HEK293 (cell line): Measurements from ENCODE around the gene GLTPD2.

Source experiments
- CTCF ChIA-PET: fragments of 350-600 bp; formaldehyde crosslinking; extraction: SDS; loops from one replicate; lab custom pipeline; 2021; ENCODE audit warnings: antibody characterized with exemption; lab: Yijun Ruan, JAX
- POLR2A ChIA-PET: fragments of 300-600 bp; formaldehyde crosslinking; extraction: SDS; loops from one replicate; lab custom pipeline; 2020; ENCODE audit warnings: antibody characterized with exemption, inconsistent platforms; lab: Yijun Ruan, JAX
- H3K27ac ChIP-seq: fragments of 200-500 bp; sonication (Bioruptor generic); 2 replicates; pipeline ENCODE4 v1.5.1; 2014; ENCODE audit warnings: low read depth, low read length, control low read depth, inconsistent platforms; ENCODE audit errors: extremely low read depth
- H3K36me3 ChIP-seq, 2 experiments: fragments of 200-500 bp in 1 of 2; sonication (Bioruptor generic) in 1 of 2; 1 replicate in 1 of 2; 2 replicates in 1 of 2; pipeline ENCODE4 v1.5.1; 2014 to 2017; ENCODE audit warnings: inconsistent platforms in 2 of 2, low read length in 2 of 2; ENCODE audit not compliant: control insufficient read depth in 2 of 2, insufficient read depth in 1 of 2
- H3K4me1 ChIP-seq: fragments of 200-500 bp; sonication (Bioruptor generic); 2 replicates; pipeline ENCODE4 v1.5.1; 2014; ENCODE audit warnings: mild to moderate bottlenecking, low read length, inconsistent platforms; ENCODE audit not compliant: control insufficient read depth, insufficient read depth
- H3K4me3 ChIP-seq: 2 replicates; pipeline ENCODE4 v1.5.1; 2011; ENCODE audit warnings: low read depth, mild to moderate bottlenecking, control low read depth, low read length, moderate library complexity
- H3K9me3 ChIP-seq: fragments of 200-500 bp; sonication (Bioruptor generic); 2 replicates; pipeline ENCODE4 v1.5.1; 2014; ENCODE audit warnings: low read depth, low read length, inconsistent platforms; ENCODE audit not compliant: control insufficient read depth, insufficient read depth
- EGR2 ChIP-seq: fragments of 450-650 bp; formaldehyde crosslinking; IDR thresholded peaks from 2 replicates; pipeline ENCODE4 v1.5.1; 2016; ENCODE audit warnings: low read depth, missing biosample characterization, missing genetic modification characterization
- SP7 ChIP-seq: fragments of 450-650 bp; formaldehyde crosslinking; IDR thresholded peaks from 2 replicates; pipeline ENCODE4 v1.5.1; 2016; ENCODE audit warnings: missing biosample characterization, missing genetic modification characterization
- ZBTB20 ChIP-seq: fragments of 450-650 bp; formaldehyde crosslinking; IDR thresholded peaks from 2 replicates; pipeline ENCODE4 v1.5.1; 2016; ENCODE audit warnings: missing biosample characterization, missing genetic modification characterization
- ZBTB21 ChIP-seq: fragments of 450-650 bp; formaldehyde crosslinking; IDR thresholded peaks from 2 replicates; pipeline ENCODE4 v1.5.1; 2017; ENCODE audit warnings: missing biosample characterization, missing genetic modification characterization
- ZFHX2 ChIP-seq: fragments of 450-650 bp; formaldehyde crosslinking; conservative IDR thresholded peaks from 2 replicates; pipeline ENCODE4 v1.5.1; 2016; ENCODE audit warnings: missing biosample characterization, missing genetic modification characterization
- ZFP41 ChIP-seq: fragments of 450-650 bp; formaldehyde crosslinking; IDR thresholded peaks from 2 replicates; pipeline ENCODE4 v1.5.1; 2016; ENCODE audit warnings: missing biosample characterization, missing genetic modification characterization, borderline replicate concordance
- ZNF132 ChIP-seq: fragments of 450-650 bp; formaldehyde crosslinking; IDR thresholded peaks from 2 replicates; pipeline ENCODE4 v1.5.1; 2017; ENCODE audit warnings: missing biosample characterization, missing genetic modification characterization, borderline replicate concordance
- ZNF2 ChIP-seq: fragments of 450-650 bp; formaldehyde crosslinking; IDR thresholded peaks from 2 replicates; pipeline ENCODE4 v1.5.1; 2016; ENCODE audit warnings: missing biosample characterization, missing genetic modification characterization
- ZNF214 ChIP-seq: fragments of 450-650 bp; formaldehyde crosslinking; IDR thresholded peaks from 2 replicates; pipeline ENCODE4 v1.5.1; 2017; ENCODE audit warnings: missing biosample characterization, mild to moderate bottlenecking, missing genetic modification characterization, borderline replicate concordance
- ZNF292 ChIP-seq: fragments of 450-650 bp; formaldehyde crosslinking; IDR thresholded peaks from 2 replicates; pipeline ENCODE4 v1.5.1; 2016; ENCODE audit warnings: low read depth, missing biosample characterization, missing genetic modification characterization, borderline replicate concordance
- ZNF366 ChIP-seq: fragments of 450-650 bp; formaldehyde crosslinking; conservative IDR thresholded peaks from 2 replicates; pipeline ENCODE4 v1.5.1; 2016; ENCODE audit warnings: missing biosample characterization, missing genetic modification characterization
- ZNF510 ChIP-seq: fragments of 450-650 bp; formaldehyde crosslinking; IDR thresholded peaks from 2 replicates; pipeline ENCODE4 v1.5.1; 2018; ENCODE audit warnings: mild to moderate bottlenecking, missing genetic modification characterization, missing biosample characterization; ENCODE audit not compliant: insufficient replicate concordance
- ZNF514 ChIP-seq: fragments of 450-650 bp; formaldehyde crosslinking; IDR thresholded peaks from 2 replicates; pipeline ENCODE4 v1.5.1; 2016; ENCODE audit warnings: missing biosample characterization, missing genetic modification characterization
- ZNF585B ChIP-seq: fragments of 450-650 bp; formaldehyde crosslinking; IDR thresholded peaks from 2 replicates; pipeline ENCODE4 v1.5.1; 2016; ENCODE audit warnings: missing biosample characterization, missing genetic modification characterization
- ZNF621 ChIP-seq: fragments of 450-650 bp; formaldehyde crosslinking; IDR thresholded peaks from 2 replicates; pipeline ENCODE4 v1.5.1; 2017; ENCODE audit warnings: missing biosample characterization, missing genetic modification characterization
- ZNF837 ChIP-seq: fragments of 450-650 bp; formaldehyde crosslinking; IDR thresholded peaks from 2 replicates; pipeline ENCODE4 v1.5.1; 2016; ENCODE audit warnings: missing biosample characterization, missing genetic modification characterization
- TF ChIP-seq, protein P1 (sequence below): fragments of 450-650 bp; formaldehyde crosslinking; IDR thresholded peaks from 2 replicates; pipeline ENCODE4 v1.5.1; 2016; ENCODE audit warnings: missing biosample characterization, missing genetic modification characterization
- TF ChIP-seq, protein P2 (sequence below): fragments of 450-650 bp; formaldehyde crosslinking; conservative IDR thresholded peaks from 2 replicates; pipeline ENCODE4 v1.5.1; 2016; ENCODE audit warnings: low read depth, missing biosample characterization, missing genetic modification characterization
- TF ChIP-seq, protein P3 (sequence below): fragments of 450-650 bp; formaldehyde crosslinking; IDR thresholded peaks from 2 replicates; pipeline ENCODE4 v1.5.1; 2016; ENCODE audit warnings: missing biosample characterization, missing genetic modification characterization
- TF ChIP-seq, protein P4 (sequence below): fragments of 450-650 bp; formaldehyde crosslinking; IDR thresholded peaks from 2 replicates; pipeline ENCODE4 v1.5.1; 2016; ENCODE audit warnings: missing biosample characterization, missing genetic modification characterization
- TF ChIP-seq, protein P5 (sequence below): fragments of 450-650 bp; formaldehyde crosslinking; IDR thresholded peaks from 2 replicates; pipeline ENCODE4 v1.5.1; 2016; ENCODE audit warnings: missing biosample characterization, missing genetic modification characterization, low read depth
- TF ChIP-seq, protein P6 (sequence below): fragments of 450-650 bp; formaldehyde crosslinking; IDR thresholded peaks from 2 replicates; pipeline ENCODE4 v1.5.1; 2016; ENCODE audit warnings: missing biosample characterization, missing genetic modification characterization, low read depth

GLTPD2 gene

DNA sequence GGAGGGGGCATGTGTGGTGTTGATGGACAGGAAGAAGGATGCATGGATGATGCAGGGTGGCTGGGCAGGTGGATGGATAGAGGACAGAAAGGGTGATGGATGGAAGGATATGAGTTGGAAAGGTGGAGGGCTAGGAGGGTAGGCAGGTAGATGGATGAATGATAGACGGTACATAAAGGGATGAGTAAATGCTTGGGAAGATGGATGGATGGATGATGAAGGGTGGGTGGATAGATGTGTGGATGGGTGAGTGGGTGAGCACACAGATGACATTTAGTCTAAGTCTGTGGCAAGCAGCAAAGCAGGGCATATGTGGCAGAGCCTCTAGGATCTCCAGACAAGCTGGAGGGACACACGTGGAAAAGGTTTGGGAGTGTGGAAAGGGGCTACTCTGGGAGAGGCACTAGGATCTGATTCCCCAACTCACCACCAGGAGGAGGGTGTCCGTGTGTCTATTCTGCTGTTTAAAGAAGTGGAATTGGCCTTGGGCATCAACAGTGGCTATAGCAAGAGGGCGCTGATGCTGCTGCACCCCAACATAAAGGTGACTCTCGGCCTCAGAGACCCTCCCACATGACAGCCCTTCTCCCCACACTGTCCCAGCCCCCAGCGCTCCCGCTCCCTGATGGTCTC, 26.4 kb downstream of the GLTPD2 start:
- H3K4me1 ChIP-seq, result no peaks in the 10 kb centered on the region
- TF ChIP-seq, protein P1, sequence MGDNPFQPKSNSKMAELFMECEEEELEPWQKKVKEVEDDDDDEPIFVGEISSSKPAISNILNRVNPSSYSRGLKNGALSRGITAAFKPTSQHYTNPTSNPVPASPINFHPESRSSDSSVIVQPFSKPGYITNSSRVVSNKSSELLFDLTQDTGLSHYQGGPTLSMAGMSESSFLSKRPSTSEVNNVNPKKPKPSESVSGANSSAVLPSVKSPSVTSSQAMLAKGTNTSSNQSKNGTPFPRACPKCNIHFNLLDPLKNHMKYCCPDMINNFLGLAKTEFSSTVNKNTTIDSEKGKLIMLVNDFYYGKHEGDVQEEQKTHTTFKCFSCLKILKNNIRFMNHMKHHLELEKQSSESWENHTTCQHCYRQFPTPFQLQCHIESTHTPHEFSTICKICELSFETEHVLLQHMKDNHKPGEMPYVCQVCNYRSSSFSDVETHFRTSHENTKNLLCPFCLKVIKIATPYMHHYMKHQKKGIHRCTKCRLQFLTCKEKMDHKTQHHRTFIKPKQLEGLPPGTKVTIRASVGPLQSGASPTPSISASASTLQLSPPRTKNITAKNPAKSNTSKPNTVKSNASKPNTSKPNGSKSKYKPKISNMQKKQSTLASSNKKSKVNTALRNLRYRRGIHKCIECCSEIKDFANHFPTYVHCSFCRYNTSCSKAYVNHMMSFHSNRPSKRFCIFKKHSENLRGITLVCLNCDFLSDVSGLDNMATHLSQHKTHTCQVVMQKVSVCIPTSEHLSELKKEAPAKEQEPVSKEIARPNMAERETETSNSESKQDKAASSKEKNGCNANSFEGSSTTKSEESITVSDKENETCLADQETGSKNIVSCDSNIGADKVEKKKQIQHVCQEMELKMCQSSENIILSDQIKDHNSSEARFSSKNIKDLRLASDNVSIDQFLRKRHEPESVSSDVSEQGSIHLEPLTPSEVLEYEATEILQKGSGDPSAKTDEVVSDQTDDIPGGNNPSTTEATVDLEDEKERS, result no peak
- TF ChIP-seq ZFP41 (tag by site-specific recombination) (no peak), ZNF214 (tag by site-specific recombination) (no peak), ZBTB20 (no peak), ZNF510 (tag by site-specific recombination) (no peak), ZNF514 (tag by site-specific recombination) (no peak), SP7 (tag by site-specific recombination) (no peak), ZNF621 (tag by site-specific recombination) (no peak), ZNF366 (tag by site-specific recombination) (peak; percentile 75), EGR2 (peak; percentile 72), ZNF837 (no peak), ZNF2 (tag by site-specific recombination) (no peak), ZNF585B (no peak), ZNF292 (tag by site-specific recombination) (no peak), ZNF132 (tag by site-specific recombination) (no peak), ZBTB21 (no peak), ZFHX2 (tag by site-specific recombination) (peak; percentile 62)
- TF ChIP-seq, protein P2, sequence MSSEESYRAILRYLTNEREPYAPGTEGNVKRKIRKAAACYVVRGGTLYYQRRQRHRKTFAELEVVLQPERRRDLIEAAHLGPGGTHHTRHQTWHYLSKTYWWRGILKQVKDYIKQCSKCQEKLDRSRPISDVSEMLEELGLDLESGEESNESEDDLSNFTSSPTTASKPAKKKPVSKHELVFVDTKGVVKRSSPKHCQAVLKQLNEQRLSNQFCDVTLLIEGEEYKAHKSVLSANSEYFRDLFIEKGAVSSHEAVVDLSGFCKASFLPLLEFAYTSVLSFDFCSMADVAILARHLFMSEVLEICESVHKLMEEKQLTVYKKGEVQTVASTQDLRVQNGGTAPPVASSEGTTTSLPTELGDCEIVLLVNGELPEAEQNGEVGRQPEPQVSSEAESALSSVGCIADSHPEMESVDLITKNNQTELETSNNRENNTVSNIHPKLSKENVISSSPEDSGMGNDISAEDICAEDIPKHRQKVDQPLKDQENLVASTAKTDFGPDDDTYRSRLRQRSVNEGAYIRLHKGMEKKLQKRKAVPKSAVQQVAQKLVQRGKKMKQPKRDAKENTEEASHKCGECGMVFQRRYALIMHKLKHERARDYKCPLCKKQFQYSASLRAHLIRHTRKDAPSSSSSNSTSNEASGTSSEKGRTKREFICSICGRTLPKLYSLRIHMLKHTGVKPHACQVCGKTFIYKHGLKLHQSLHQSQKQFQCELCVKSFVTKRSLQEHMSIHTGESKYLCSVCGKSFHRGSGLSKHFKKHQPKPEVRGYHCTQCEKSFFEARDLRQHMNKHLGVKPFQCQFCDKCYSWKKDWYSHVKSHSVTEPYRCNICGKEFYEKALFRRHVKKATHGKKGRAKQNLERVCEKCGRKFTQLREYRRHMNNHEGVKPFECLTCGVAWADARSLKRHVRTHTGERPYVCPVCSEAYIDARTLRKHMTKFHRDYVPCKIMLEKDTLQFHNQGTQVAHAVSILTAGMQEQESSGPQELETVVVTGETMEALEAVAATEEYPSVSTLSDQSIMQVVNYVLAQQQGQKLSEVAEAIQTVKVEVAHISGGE (tag by site-specific recombination), result no peak
- TF ChIP-seq, protein P3, sequence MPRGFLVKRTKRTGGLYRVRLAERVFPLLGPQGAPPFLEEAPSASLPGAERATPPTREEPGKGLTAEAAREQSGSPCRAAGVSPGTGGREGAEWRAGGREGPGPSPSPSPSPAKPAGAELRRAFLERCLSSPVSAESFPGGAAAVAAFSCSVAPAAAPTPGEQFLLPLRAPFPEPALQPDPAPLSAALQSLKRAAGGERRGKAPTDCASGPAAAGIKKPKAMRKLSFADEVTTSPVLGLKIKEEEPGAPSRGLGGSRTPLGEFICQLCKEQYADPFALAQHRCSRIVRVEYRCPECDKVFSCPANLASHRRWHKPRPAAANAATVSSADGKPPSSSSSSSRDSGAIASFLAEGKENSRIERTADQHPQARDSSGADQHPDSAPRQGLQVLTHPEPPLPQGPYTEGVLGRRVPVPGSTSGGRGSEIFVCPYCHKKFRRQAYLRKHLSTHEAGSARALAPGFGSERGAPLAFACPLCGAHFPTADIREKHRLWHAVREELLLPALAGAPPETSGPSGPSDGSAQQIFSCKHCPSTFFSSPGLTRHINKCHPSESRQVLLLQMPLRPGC, result no peak
- TF ChIP-seq, protein P4, sequence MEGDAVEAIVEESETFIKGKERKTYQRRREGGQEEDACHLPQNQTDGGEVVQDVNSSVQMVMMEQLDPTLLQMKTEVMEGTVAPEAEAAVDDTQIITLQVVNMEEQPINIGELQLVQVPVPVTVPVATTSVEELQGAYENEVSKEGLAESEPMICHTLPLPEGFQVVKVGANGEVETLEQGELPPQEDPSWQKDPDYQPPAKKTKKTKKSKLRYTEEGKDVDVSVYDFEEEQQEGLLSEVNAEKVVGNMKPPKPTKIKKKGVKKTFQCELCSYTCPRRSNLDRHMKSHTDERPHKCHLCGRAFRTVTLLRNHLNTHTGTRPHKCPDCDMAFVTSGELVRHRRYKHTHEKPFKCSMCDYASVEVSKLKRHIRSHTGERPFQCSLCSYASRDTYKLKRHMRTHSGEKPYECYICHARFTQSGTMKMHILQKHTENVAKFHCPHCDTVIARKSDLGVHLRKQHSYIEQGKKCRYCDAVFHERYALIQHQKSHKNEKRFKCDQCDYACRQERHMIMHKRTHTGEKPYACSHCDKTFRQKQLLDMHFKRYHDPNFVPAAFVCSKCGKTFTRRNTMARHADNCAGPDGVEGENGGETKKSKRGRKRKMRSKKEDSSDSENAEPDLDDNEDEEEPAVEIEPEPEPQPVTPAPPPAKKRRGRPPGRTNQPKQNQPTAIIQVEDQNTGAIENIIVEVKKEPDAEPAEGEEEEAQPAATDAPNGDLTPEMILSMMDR (tag by site-specific recombination), result peak; percentile 37; the same call in 1 of the 2 replicates
- TF ChIP-seq, protein P5, sequence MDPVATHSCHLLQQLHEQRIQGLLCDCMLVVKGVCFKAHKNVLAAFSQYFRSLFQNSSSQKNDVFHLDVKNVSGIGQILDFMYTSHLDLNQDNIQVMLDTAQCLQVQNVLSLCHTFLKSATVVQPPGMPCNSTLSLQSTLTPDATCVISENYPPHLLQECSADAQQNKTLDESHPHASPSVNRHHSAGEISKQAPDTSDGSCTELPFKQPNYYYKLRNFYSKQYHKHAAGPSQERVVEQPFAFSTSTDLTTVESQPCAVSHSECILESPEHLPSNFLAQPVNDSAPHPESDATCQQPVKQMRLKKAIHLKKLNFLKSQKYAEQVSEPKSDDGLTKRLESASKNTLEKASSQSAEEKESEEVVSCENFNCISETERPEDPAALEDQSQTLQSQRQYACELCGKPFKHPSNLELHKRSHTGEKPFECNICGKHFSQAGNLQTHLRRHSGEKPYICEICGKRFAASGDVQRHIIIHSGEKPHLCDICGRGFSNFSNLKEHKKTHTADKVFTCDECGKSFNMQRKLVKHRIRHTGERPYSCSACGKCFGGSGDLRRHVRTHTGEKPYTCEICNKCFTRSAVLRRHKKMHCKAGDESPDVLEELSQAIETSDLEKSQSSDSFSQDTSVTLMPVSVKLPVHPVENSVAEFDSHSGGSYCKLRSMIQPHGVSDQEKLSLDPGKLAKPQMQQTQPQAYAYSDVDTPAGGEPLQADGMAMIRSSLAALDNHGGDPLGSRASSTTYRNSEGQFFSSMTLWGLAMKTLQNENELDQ (tag by site-specific recombination), result no peak
- TF ChIP-seq, protein P6, sequence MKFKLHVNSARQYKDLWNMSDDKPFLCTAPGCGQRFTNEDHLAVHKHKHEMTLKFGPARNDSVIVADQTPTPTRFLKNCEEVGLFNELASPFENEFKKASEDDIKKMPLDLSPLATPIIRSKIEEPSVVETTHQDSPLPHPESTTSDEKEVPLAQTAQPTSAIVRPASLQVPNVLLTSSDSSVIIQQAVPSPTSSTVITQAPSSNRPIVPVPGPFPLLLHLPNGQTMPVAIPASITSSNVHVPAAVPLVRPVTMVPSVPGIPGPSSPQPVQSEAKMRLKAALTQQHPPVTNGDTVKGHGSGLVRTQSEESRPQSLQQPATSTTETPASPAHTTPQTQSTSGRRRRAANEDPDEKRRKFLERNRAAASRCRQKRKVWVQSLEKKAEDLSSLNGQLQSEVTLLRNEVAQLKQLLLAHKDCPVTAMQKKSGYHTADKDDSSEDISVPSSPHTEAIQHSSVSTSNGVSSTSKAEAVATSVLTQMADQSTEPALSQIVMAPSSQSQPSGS (tag by site-specific recombination), result no peak
- TF ChIP-seq, all 188 proteins: peak for 4
- Histone ChIP-seq H3K27ac (no peak overlapping the region), H3K36me3 (peaks cover 0 to 52% of the 10 kb centered on the region in 2 experiments; a peak in 2 of 3 replicates), H3K9me3 (no peaks in the 10 kb centered on the region), H3K4me3 (no peak overlapping the region)
- ChIA-PET CTCF (interaction anchor here (0.7 kb wide), 1 partner anchor 9 kb away, joined by 3 read pairs; no protein-coding TSS in a partner anchor), POLR2A (no interaction called here)
